ENCODE measurements around the gene ESCO1.

DNA sequence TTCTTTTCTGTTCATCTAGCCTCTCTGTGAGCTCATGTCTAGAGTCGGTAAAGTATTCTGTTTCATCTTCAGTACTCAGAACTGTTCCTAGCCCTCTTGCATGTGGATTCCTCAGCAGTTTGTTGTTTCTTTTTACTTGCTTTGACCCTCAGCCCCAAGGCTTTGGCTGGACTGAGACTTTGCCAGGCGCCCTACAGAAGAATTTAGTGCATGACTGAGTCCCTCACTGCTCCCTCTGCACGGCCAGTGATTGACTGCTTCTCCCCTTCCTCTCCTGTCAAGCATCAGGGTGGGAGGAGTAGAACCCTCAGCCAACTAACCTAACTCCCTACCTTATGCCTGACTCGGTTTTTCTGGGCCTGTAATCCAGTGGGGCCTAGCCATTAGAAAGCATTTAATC, 109.8 kb downstream of the ESCO1 start:
- TF ChIP-seq, protein P1, sequence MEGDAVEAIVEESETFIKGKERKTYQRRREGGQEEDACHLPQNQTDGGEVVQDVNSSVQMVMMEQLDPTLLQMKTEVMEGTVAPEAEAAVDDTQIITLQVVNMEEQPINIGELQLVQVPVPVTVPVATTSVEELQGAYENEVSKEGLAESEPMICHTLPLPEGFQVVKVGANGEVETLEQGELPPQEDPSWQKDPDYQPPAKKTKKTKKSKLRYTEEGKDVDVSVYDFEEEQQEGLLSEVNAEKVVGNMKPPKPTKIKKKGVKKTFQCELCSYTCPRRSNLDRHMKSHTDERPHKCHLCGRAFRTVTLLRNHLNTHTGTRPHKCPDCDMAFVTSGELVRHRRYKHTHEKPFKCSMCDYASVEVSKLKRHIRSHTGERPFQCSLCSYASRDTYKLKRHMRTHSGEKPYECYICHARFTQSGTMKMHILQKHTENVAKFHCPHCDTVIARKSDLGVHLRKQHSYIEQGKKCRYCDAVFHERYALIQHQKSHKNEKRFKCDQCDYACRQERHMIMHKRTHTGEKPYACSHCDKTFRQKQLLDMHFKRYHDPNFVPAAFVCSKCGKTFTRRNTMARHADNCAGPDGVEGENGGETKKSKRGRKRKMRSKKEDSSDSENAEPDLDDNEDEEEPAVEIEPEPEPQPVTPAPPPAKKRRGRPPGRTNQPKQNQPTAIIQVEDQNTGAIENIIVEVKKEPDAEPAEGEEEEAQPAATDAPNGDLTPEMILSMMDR (optimal IDR thresholded peaks at IDR 0.05 in 1 of 3, IDR thresholded peaks at IDR 0.05 in 1 of 3, conservative IDR thresholded peaks at IDR 0.05 in 1 of 3; ENCODE audit: extremely low read depth in 1 of 3, insufficient read depth in 2 of 3, low read length in 3 of 3) = no peak
- TF ChIP-seq EZH2 (IDR thresholded peaks at IDR 0.05; ENCODE audit: low read length) = no peak
